ENCODE data around the gene DNAH17. TPM values are rescaled to one million over a fixed set of nuclear protein-coding genes. Genes with fewer than 3 reads are reported as not detected.

DNAH17 gene
- polyA plus RNA-seq, 2 donors: 0.02 to 0.11 TPM

- H3K4me3 ChIP-seq (ENCODE audit: low read depth in 1 of 2, low read length in 2 of 2): no peak overlapping the region
- 60 to 69% methylated on average over 13 of the region's 13 CpGs for WGBS, 2 donors
- H3K36me3 ChIP-seq (ENCODE audit: control insufficient read depth in 2 of 2, insufficient read depth in 2 of 2, low read length in 1 of 2): peaks cover 14 to 49% of the 10 kb centered on the region in 2 donors
- H3K27ac ChIP-seq (ENCODE audit: low read depth in 2 of 2, low read length in 1 of 2): no peak overlapping the region
- H3K27me3 ChIP-seq (ENCODE audit: control insufficient read depth in 1 of 2, insufficient read depth in 2 of 2, low read length in 2 of 2): no peaks in the 10 kb centered on the region
- H3K4me1 ChIP-seq (ENCODE audit: control insufficient read depth in 2 of 2, insufficient read depth in 2 of 2, low read length in 1 of 2): peaks cover 0 to 15% of the 10 kb centered on the region in 2 donors
- no peaks in the 10 kb centered on the region for H3K9me3 ChIP-seq (ENCODE audit: control insufficient read depth in 2 of 2, insufficient read depth in 1 of 2, low read depth in 1 of 2, low read length in 1 of 2)
These were observed 179.5 kb downstream of the DNAH17 start for GRCh38 chr17:78397681-78398101.

GRCh38 chr17:78396441-78397337 is 180.5 kb downstream of the DNAH17 start:
- Histone ChIP-seq H3K4me3 (ENCODE audit: low read depth in 1 of 2, low read length in 2 of 2) (no peak overlapping the region), H3K9me3 (ENCODE audit: control insufficient read depth in 2 of 2, insufficient read depth in 1 of 2, low read depth in 1 of 2, low read length in 1 of 2) (no peaks in the 10 kb centered on the region), H3K36me3 (ENCODE audit: control insufficient read depth in 2 of 2, insufficient read depth in 2 of 2, low read length in 1 of 2) (peaks cover 14 to 42% of the 10 kb centered on the region in 2 donors), H3K4me1 (ENCODE audit: control insufficient read depth in 2 of 2, insufficient read depth in 2 of 2, low read length in 1 of 2) (peaks cover 0 to 15% of the 10 kb centered on the region in 2 donors), H3K27ac (ENCODE audit: low read depth in 2 of 2, low read length in 1 of 2) (no peak overlapping the region), H3K27me3 (ENCODE audit: control insufficient read depth in 1 of 2, insufficient read depth in 2 of 2, low read length in 2 of 2) (no peaks in the 10 kb centered on the region)
- 73 to 77% methylated on average over 14 of the region's 14 CpGs for WGBS, 2 donors

- no peak overlapping the region for H3K4me3 ChIP-seq (ENCODE audit: low read depth in 1 of 2, low read length in 2 of 2)
- no peaks in the 10 kb centered on the region for H3K27me3 ChIP-seq (ENCODE audit: control insufficient read depth in 1 of 2, insufficient read depth in 2 of 2, low read length in 2 of 2)
- H3K9me3 ChIP-seq (ENCODE audit: control insufficient read depth in 2 of 2, insufficient read depth in 1 of 2, low read depth in 1 of 2, low read length in 1 of 2): no peaks in the 10 kb centered on the region
- peak overlapping the region in 1 of 2 donors; percentile 11 for H3K27ac ChIP-seq (ENCODE audit: low read depth in 2 of 2, low read length in 1 of 2)
- H3K4me1 ChIP-seq (ENCODE audit: control insufficient read depth in 2 of 2, insufficient read depth in 2 of 2, low read length in 1 of 2): peaks cover 2 to 11% of the 10 kb centered on the region in 2 donors
- WGBS, 2 donors: 89 to 92% methylated on average over 2 of the region's 2 CpGs
- peaks cover 8 to 30% of the 10 kb centered on the region in 2 donors for H3K36me3 ChIP-seq (ENCODE audit: control insufficient read depth in 2 of 2, insufficient read depth in 2 of 2, low read length in 1 of 2)
These were observed 182.0 kb downstream of the DNAH17 start for GRCh38 chr17:78395155-78395554.

- WGBS, 2 donors: 57 to 73% methylated on average over 7 of the region's 7 CpGs
- Histone ChIP-seq H3K36me3 (ENCODE audit: control insufficient read depth in 2 of 2, insufficient read depth in 2 of 2, low read length in 1 of 2) (peaks cover 6 to 22% of the 10 kb centered on the region in 2 donors), H3K4me3 (ENCODE audit: low read depth in 1 of 2, low read length in 2 of 2) (no peak overlapping the region), H3K27me3 (ENCODE audit: control insufficient read depth in 1 of 2, insufficient read depth in 2 of 2, low read length in 2 of 2) (no peaks in the 10 kb centered on the region), H3K9me3 (ENCODE audit: control insufficient read depth in 2 of 2, insufficient read depth in 1 of 2, low read depth in 1 of 2, low read length in 1 of 2) (no peaks in the 10 kb centered on the region), H3K27ac (ENCODE audit: low read depth in 2 of 2, low read length in 1 of 2) (no peak overlapping the region), H3K4me1 (ENCODE audit: control insufficient read depth in 2 of 2, insufficient read depth in 2 of 2, low read length in 1 of 2) (peaks cover 2 to 6% of the 10 kb centered on the region in 2 donors)
These were observed 183.0 kb downstream of the DNAH17 start for GRCh38 chr17:78394209-78394608.

- Histone ChIP-seq H3K36me3 (ENCODE audit: control insufficient read depth in 2 of 2, insufficient read depth in 2 of 2, low read length in 1 of 2) (peaks cover 3 to 16% of the 10 kb centered on the region in 2 donors), H3K4me3 (ENCODE audit: low read depth in 1 of 2, low read length in 2 of 2) (no peak overlapping the region), H3K27me3 (ENCODE audit: control insufficient read depth in 1 of 2, insufficient read depth in 2 of 2, low read length in 2 of 2) (no peaks in the 10 kb centered on the region), H3K27ac (ENCODE audit: low read depth in 2 of 2, low read length in 1 of 2) (peak overlapping the region in 1 of 2 donors; percentile 39), H3K4me1 (ENCODE audit: control insufficient read depth in 2 of 2, insufficient read depth in 2 of 2, low read length in 1 of 2) (peaks cover 2 to 4% of the 10 kb centered on the region in 2 donors), H3K9me3 (ENCODE audit: control insufficient read depth in 2 of 2, insufficient read depth in 1 of 2, low read depth in 1 of 2, low read length in 1 of 2) (no peaks in the 10 kb centered on the region)
- WGBS, 2 donors: 81 to 87% methylated on average over 4 of the region's 4 CpGs
These were observed 183.6 kb downstream of the DNAH17 start for GRCh38 chr17:78393575-78393974.

GRCh38 chr17:78392295-78392694 is 184.9 kb downstream of the DNAH17 start:
- Histone ChIP-seq H3K27me3 (ENCODE audit: control insufficient read depth in 1 of 2, insufficient read depth in 2 of 2, low read length in 2 of 2) (no peaks in the 10 kb centered on the region), H3K4me3 (ENCODE audit: low read depth in 1 of 2, low read length in 2 of 2) (no peak overlapping the region), H3K4me1 (ENCODE audit: control insufficient read depth in 2 of 2, insufficient read depth in 2 of 2, low read length in 1 of 2) (peaks cover 3 to 5% of the 10 kb centered on the region in 2 donors), H3K9me3 (ENCODE audit: control insufficient read depth in 2 of 2, insufficient read depth in 1 of 2, low read depth in 1 of 2, low read length in 1 of 2) (no peaks in the 10 kb centered on the region), H3K27ac (ENCODE audit: low read depth in 2 of 2, low read length in 1 of 2) (no peak overlapping the region), H3K36me3 (ENCODE audit: control insufficient read depth in 2 of 2, insufficient read depth in 2 of 2, low read length in 1 of 2) (peaks cover 3 to 8% of the 10 kb centered on the region in 2 donors)
- 91 to 96% methylated on average over 6 of the region's 6 CpGs for WGBS, 2 donors

- peaks cover 3 to 4% of the 10 kb centered on the region in 2 donors for H3K36me3 ChIP-seq (ENCODE audit: control insufficient read depth in 2 of 2, insufficient read depth in 2 of 2, low read length in 1 of 2)
- no peak overlapping the region for H3K4me3 ChIP-seq (ENCODE audit: low read depth in 1 of 2, low read length in 2 of 2)
- no peaks in the 10 kb centered on the region for H3K27me3 ChIP-seq (ENCODE audit: control insufficient read depth in 1 of 2, insufficient read depth in 2 of 2, low read length in 2 of 2)
- 32 to 47% methylated on average over 4 of the region's 4 CpGs for WGBS, 2 donors
- no peaks in the 10 kb centered on the region for H3K9me3 ChIP-seq (ENCODE audit: control insufficient read depth in 2 of 2, insufficient read depth in 1 of 2, low read depth in 1 of 2, low read length in 1 of 2)
- peaks cover 3 to 5% of the 10 kb centered on the region in 2 donors for H3K4me1 ChIP-seq (ENCODE audit: control insufficient read depth in 2 of 2, insufficient read depth in 2 of 2, low read length in 1 of 2)
- H3K27ac ChIP-seq (ENCODE audit: low read depth in 2 of 2, low read length in 1 of 2): no peak overlapping the region
These were observed 185.4 kb downstream of the DNAH17 start for GRCh38 chr17:78391843-78392242.

- Histone ChIP-seq H3K4me3 (ENCODE audit: low read depth in 1 of 2, low read length in 2 of 2) (no peak overlapping the region), H3K27ac (ENCODE audit: low read depth in 2 of 2, low read length in 1 of 2) (no peak overlapping the region), H3K27me3 (ENCODE audit: control insufficient read depth in 1 of 2, insufficient read depth in 2 of 2, low read length in 2 of 2) (no peaks in the 10 kb centered on the region), H3K9me3 (ENCODE audit: control insufficient read depth in 2 of 2, insufficient read depth in 1 of 2, low read depth in 1 of 2, low read length in 1 of 2) (no peaks in the 10 kb centered on the region), H3K36me3 (ENCODE audit: control insufficient read depth in 2 of 2, insufficient read depth in 2 of 2, low read length in 1 of 2) (peaks cover 0 to 4% of the 10 kb centered on the region in 2 donors), H3K4me1 (ENCODE audit: control insufficient read depth in 2 of 2, insufficient read depth in 2 of 2, low read length in 1 of 2) (peaks cover 3 to 5% of the 10 kb centered on the region in 2 donors)
- WGBS, 2 donors: 94 to 95% methylated on average over 11 of the region's 11 CpGs
These were observed 186.2 kb downstream of the DNAH17 start for GRCh38 chr17:78391051-78391431.

GRCh38 chr17:78390241-78391050 is 186.8 kb downstream of the DNAH17 start:
- peaks cover 3 to 9% of the 10 kb centered on the region in 2 donors for H3K4me1 ChIP-seq (ENCODE audit: control insufficient read depth in 2 of 2, insufficient read depth in 2 of 2, low read length in 1 of 2)

More at GRCh38 chr17:78390241-78391050, 186.8 kb downstream of the DNAH17 start:
- Histone ChIP-seq H3K36me3 (ENCODE audit: control insufficient read depth in 2 of 2, insufficient read depth in 2 of 2, low read length in 1 of 2) (peaks cover 0 to 4% of the 10 kb centered on the region in 2 donors), H3K27ac (ENCODE audit: low read depth in 2 of 2, low read length in 1 of 2) (no peak overlapping the region), H3K4me3 (ENCODE audit: low read depth in 1 of 2, low read length in 2 of 2) (no peak overlapping the region), H3K9me3 (ENCODE audit: control insufficient read depth in 2 of 2, insufficient read depth in 1 of 2, low read depth in 1 of 2, low read length in 1 of 2) (no peaks in the 10 kb centered on the region), H3K27me3 (ENCODE audit: control insufficient read depth in 1 of 2, insufficient read depth in 2 of 2, low read length in 2 of 2) (no peaks in the 10 kb centered on the region)
- 70 to 77% methylated on average over 15 of the region's 15 CpGs for WGBS, 2 donors

Data from esophagus (tissue), 2 donors.